Stimulated activated CD4-positive, alpha-beta T cell treated with anti-CD3 and anti-CD28 coated beads, Interleukin-1b, Interleukin-23, amount 100 ng/mL, for 4 hours (primary cell): ENCODE measurements around the gene GPR62.

Source experiments
- DNase-seq, 2 donors: peaks; one replicate each; pipeline ENCODE4 v3.0.0-alpha.2; 2020; ENCODE audit warnings: low read depth in 2 of 2

Gene GPR62

GRCh38 chr3:51954713-51955112 is 468 bp upstream of the GPR62 start:
- no peak for DNase-seq

GRCh38 chr3:51955893-51956770 is 951 bp downstream of the GPR62 start:
- peak in 1 of 2 donors; percentile 31 for DNase-seq

GRCh38 chr3:51957520-51958205 is 2.5 kb downstream of the GPR62 start:
- no peak for DNase-seq

- no peak for DNase-seq
These were observed 3.7 kb downstream of the GPR62 start for GRCh38 chr3:51958603-51959521.

- DNase-seq, result no peak
These were observed 4.5 kb downstream of the GPR62 start for GRCh38 chr3:51959651-51960050.

- DNase-seq, result no peak
These were observed 5.2 kb downstream of the GPR62 start for GRCh38 chr3:51960386-51960785.

- no peak for DNase-seq
These were observed 5.8 kb downstream of the GPR62 start for GRCh38 chr3:51961011-51961410.

- no peak for DNase-seq
These were observed 6.7 kb downstream of the GPR62 start for GRCh38 chr3:51961602-51962569.

- DNase-seq, result no peak
These were observed 7.8 kb downstream of the GPR62 start for GRCh38 chr3:51962854-51963530.

- DNase-seq, result no peak
These were observed 8.8 kb downstream of the GPR62 start for GRCh38 chr3:51963951-51964451.

GRCh38 chr3:51964521-51964920 is 9.3 kb downstream of the GPR62 start:
- no peak for DNase-seq

- DNase-seq, result no peak
These were observed 10.8 kb downstream of the GPR62 start for GRCh38 chr3:51966016-51966415.

- DNase-seq, result no peak
These were observed 11.3 kb downstream of the GPR62 start for GRCh38 chr3:51966486-51966885.

GRCh38 chr3:51966922-51967383 is 11.8 kb downstream of the GPR62 start:
- DNase-seq, result no peak

- no peak for DNase-seq
These were observed 12.4 kb downstream of the GPR62 start, which contains the start of gene PCBP4 for GRCh38 chr3:51967384-51968169. TSS of gene PCBP4 (minus strand) at chr3:51967454. CDS start at chr3:51961240, 6,214 bp downstream.

- no peak for DNase-seq
These were observed 13.1 kb downstream of the GPR62 start for GRCh38 chr3:51968170-51968775.

GRCh38 chr3:51968883-51969678 is 13.9 kb downstream of the GPR62 start:
- no peak for DNase-seq

GRCh38 chr3:51969841-51970240 is 14.7 kb downstream of the GPR62 start:
- no peak for DNase-seq
